Measurements from ENCODE around the gene DDO. TPM values are rescaled to one million over a fixed set of nuclear protein-coding genes. Genes with fewer than 3 reads are reported as not detected.
"Not testable (repeated sequence)": the region's sequence is repeated elsewhere in the genome, so short reads cannot be mapped to it uniquely, and the experiment has no call there.

DDO gene
- total RNA-seq, 2 experiments from 2014 or later, result not detected

- peaks cover 15 to 17% of the 10 kb centered on the region in 2 experiments for H3K9me3 ChIP-seq (ENCODE audit: control insufficient read depth in 1 of 2, insufficient read depth in 1 of 2, low read length in 2 of 2)
- intact Hi-C loops (cut with DNase I, micrococcal nuclease), result no loop called here
- ChIA-PET CTCF (no interaction called here), POLR2A (no interaction called here)
- TF ChIP-seq, protein P1, sequence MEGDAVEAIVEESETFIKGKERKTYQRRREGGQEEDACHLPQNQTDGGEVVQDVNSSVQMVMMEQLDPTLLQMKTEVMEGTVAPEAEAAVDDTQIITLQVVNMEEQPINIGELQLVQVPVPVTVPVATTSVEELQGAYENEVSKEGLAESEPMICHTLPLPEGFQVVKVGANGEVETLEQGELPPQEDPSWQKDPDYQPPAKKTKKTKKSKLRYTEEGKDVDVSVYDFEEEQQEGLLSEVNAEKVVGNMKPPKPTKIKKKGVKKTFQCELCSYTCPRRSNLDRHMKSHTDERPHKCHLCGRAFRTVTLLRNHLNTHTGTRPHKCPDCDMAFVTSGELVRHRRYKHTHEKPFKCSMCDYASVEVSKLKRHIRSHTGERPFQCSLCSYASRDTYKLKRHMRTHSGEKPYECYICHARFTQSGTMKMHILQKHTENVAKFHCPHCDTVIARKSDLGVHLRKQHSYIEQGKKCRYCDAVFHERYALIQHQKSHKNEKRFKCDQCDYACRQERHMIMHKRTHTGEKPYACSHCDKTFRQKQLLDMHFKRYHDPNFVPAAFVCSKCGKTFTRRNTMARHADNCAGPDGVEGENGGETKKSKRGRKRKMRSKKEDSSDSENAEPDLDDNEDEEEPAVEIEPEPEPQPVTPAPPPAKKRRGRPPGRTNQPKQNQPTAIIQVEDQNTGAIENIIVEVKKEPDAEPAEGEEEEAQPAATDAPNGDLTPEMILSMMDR (IDR thresholded peaks at IDR 0.05), result no peak
- Mint-ChIP-seq H3K4me3 (no peak overlapping the region), H3K27ac (no peak overlapping the region), H3K4me1 (ENCODE audit: low read depth) (no peaks in the 10 kb centered on the region), H3K27me3 (peaks cover 23% of the 10 kb centered on the region), H3K36me3 (ENCODE audit: low read depth) (peaks cover 4% of the 10 kb centered on the region), H3K9me3 (peaks cover 11% of the 10 kb centered on the region)
- H3K4me3 ChIP-seq (ENCODE audit: low read length), result no peak overlapping the region
- H3K27ac ChIP-seq (ENCODE audit: low read depth in 1 of 2, low read length in 2 of 2), result no peak overlapping the region
- ATAC-seq (ENCODE audit: poor library complexity) (no peak), DNase-seq (no peak)
- H3K36me3 ChIP-seq (ENCODE audit: insufficient read depth, low read length), result no peaks in the 10 kb centered on the region
- H3K27me3 ChIP-seq (ENCODE audit: control insufficient read depth in 1 of 2, insufficient read depth in 2 of 2, low read length in 2 of 2), result peaks cover 6% of the 10 kb centered on the region in 2 experiments
- H3K4me1 ChIP-seq (ENCODE audit: insufficient read depth, low read length), result no peaks in the 10 kb centered on the region
These were observed 43.8 kb upstream of the DDO start for GRCh38 chr6:110459137-110459536.

- Histone ChIP-seq H3K4me3 (ENCODE audit: low read length) (no peak overlapping the region), H3K27ac (ENCODE audit: low read depth in 1 of 2, low read length in 2 of 2) (no peak overlapping the region), H3K9me3 (ENCODE audit: control insufficient read depth in 1 of 2, insufficient read depth in 1 of 2, low read length in 2 of 2) (peaks cover 15 to 17% of the 10 kb centered on the region in 2 experiments), H3K36me3 (ENCODE audit: insufficient read depth, low read length) (no peaks in the 10 kb centered on the region), H3K27me3 (ENCODE audit: control insufficient read depth in 1 of 2, insufficient read depth in 2 of 2, low read length in 2 of 2) (peaks cover 6% of the 10 kb centered on the region in 2 experiments), H3K4me1 (ENCODE audit: insufficient read depth, low read length) (no peaks in the 10 kb centered on the region)
- no peak overlapping the region for H3K4me3 Mint-ChIP-seq
- H3K27ac Mint-ChIP-seq, result no peak overlapping the region
- POLR2A ChIA-PET, result no interaction called here
- DNase-seq, result no peak
- H3K9me3 Mint-ChIP-seq, result peaks cover 6% of the 10 kb centered on the region
- no peaks in the 10 kb centered on the region for H3K4me1 Mint-ChIP-seq (ENCODE audit: low read depth)
- ATAC-seq (ENCODE audit: poor library complexity), result no peak
- CTCF ChIA-PET, result no interaction called here
- TF ChIP-seq, protein P1 (IDR thresholded peaks at IDR 0.05), result no peak
- peaks cover 23% of the 10 kb centered on the region for H3K27me3 Mint-ChIP-seq
- intact Hi-C loops (cut with DNase I, micrococcal nuclease), result no loop called here
- H3K36me3 Mint-ChIP-seq (ENCODE audit: low read depth), result peaks cover 4% of the 10 kb centered on the region
These were observed 43.1 kb upstream of the DDO start for GRCh38 chr6:110458476-110458875.

- H3K4me1 ChIP-seq (ENCODE audit: insufficient read depth, low read length); H3K36me3 Mint-ChIP-seq (ENCODE audit: low read depth); DNase-seq; ATAC-seq (ENCODE audit: poor library complexity); H3K4me3 ChIP-seq (ENCODE audit: low read length); H3K27me3 ChIP-seq (ENCODE audit: control insufficient read depth in 1 of 2, insufficient read depth in 2 of 2, low read length in 2 of 2); H3K27ac Mint-ChIP-seq; H3K36me3 ChIP-seq (ENCODE audit: insufficient read depth, low read length); H3K9me3 Mint-ChIP-seq; CTCF ChIA-PET; intact Hi-C loops (cut with DNase I, micrococcal nuclease); H3K4me3 Mint-ChIP-seq; H3K27ac ChIP-seq (ENCODE audit: low read depth in 1 of 2, low read length in 2 of 2); H3K4me1 Mint-ChIP-seq (ENCODE audit: low read depth): not testable (repeated sequence)
- H3K27me3 Mint-ChIP-seq, result peaks cover 23% of the 10 kb centered on the region
- POLR2A ChIA-PET, result interaction anchor here (0.6 kb wide), 1 partner anchor 10 kb away, joined by 3 read pairs; no protein-coding TSS in a partner anchor
- H3K9me3 ChIP-seq (ENCODE audit: control insufficient read depth in 1 of 2, insufficient read depth in 1 of 2, low read length in 2 of 2), result peaks cover 11 to 15% of the 10 kb centered on the region in 2 experiments
These were observed 42.3 kb upstream of the DDO start for GRCh38 chr6:110457567-110458175.

- no peak overlapping the region for H3K27ac Mint-ChIP-seq
- intact Hi-C loops (cut with DNase I, micrococcal nuclease), result no loop called here
- Histone ChIP-seq H3K9me3 (ENCODE audit: control insufficient read depth in 1 of 2, insufficient read depth in 1 of 2, low read length in 2 of 2) (peaks cover 8 to 15% of the 10 kb centered on the region in 2 experiments), H3K4me1 (ENCODE audit: insufficient read depth, low read length) (no peaks in the 10 kb centered on the region), H3K4me3 (ENCODE audit: low read length) (no peak overlapping the region), H3K27me3 (ENCODE audit: control insufficient read depth in 1 of 2, insufficient read depth in 2 of 2, low read length in 2 of 2) (peaks cover 6% of the 10 kb centered on the region in 2 experiments), H3K36me3 (ENCODE audit: insufficient read depth, low read length) (no peaks in the 10 kb centered on the region), H3K27ac (ENCODE audit: low read depth in 1 of 2, low read length in 2 of 2) (no peak overlapping the region)
- DNase-seq, result no peak
- H3K4me3 Mint-ChIP-seq, result no peak overlapping the region
- peaks cover 1% of the 10 kb centered on the region for H3K9me3 Mint-ChIP-seq
- CTCF ChIA-PET, result no interaction called here
- peaks cover 25% of the 10 kb centered on the region for H3K27me3 Mint-ChIP-seq
- POLR2A ChIA-PET, result interaction anchor here (0.6 kb wide), 1 partner anchor 190 kb away, joined by 3 read pairs; no protein-coding TSS in a partner anchor
- ATAC-seq (ENCODE audit: poor library complexity), result no peak
- TF ChIP-seq, protein P1 (IDR thresholded peaks at IDR 0.05), result no peak
- no peaks in the 10 kb centered on the region for H3K36me3 Mint-ChIP-seq (ENCODE audit: low read depth)
- H3K4me1 Mint-ChIP-seq (ENCODE audit: low read depth), result no peaks in the 10 kb centered on the region
These were observed 41.3 kb upstream of the DDO start for GRCh38 chr6:110456694-110457093.

All from CD4-positive, alpha-beta T cell (primary cell).